NCI-H2081 treated with DMSO at 0.1 percent for 48 hours (cell line): ENCODE measurements around the gene SH3PXD2B.
A peak's percentile ranks its signal among the peaks of the same experiment; 100 is the strongest.
"Not testable (repeated sequence)": the region's sequence is repeated elsewhere in the genome, so short reads cannot be mapped to it uniquely, and the experiment has no call there.

Experiments
- DNase-seq: peaks from one replicate; lab custom pipeline; 2025; lab: John Stamatoyannopoulos, UW

SH3PXD2B gene

DNA sequence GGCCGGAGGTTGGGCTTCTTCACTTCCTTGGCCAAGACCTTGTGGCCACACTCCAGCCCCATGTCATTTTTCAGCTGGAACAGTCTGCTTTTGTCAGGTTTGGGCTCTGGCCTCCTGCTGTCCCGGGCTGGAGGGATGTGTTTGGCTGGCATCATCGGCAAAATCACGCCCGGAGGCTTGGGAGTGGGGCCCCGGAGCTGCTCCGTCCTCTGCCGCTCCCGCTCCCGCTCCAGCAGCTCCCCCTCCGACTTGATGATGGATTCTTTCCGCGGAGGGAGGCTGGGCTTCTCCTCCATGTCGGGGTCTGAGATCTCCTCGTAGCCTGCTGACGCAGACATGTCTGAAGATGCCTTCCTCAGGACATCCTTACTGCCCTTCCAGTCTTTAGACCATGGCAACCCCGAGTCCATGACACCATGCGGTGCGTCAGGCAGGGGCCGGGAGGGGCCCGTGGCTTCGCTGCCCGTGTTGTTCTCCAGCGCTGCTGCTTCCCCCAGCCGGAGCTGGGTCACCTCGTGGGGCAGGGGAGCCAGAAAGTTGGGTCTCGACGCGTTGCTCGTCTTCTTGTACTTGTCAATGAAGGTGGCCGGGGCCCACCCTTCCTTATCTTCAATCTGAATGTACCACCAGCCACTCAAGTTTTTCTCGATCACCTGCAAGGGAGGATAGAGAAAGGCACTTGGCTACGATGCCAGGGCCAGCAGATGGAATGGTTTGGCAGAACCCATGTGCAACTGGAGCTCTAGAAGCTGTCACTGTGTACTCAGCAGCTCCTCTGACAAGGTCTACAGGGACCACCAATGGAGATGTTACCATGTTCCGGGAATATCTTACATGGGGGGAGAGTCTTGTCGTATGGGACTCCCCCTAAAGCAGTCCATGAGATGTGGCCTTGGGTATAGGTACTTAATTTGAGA, 114.8 kb downstream of the SH3PXD2B start:
- no peak for DNase-seq

DNA sequence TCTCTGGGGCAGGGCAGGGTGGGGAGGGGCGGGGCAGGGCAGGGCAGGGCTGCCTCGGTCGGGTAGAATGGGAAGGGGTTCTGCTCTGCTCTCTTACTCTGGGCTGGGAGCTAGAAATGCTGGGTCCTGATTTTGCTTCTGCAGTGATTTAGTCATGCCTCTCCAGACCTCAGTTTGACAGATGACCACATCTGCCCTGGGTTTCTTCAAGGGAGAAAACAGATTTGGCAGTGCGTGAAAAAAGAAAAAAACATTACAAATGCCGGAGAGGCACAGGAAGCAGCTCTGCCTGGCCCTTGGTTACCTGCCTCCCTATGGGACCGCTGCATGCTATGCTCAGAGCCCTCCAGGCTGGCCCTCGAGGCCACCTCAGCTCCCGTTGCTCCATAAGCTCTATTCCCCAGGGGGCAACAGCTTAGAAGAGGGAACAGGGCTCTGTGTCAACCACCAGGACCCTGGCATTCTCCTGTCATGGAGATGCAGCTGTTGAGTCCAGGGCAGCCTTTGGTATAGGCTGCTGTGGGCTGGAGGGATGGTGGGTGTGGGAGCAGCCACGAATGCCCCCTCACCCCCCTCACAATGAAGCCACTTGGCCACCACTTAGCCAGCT, 117.5 kb downstream of the SH3PXD2B start:
- no peak for DNase-seq

DNA sequence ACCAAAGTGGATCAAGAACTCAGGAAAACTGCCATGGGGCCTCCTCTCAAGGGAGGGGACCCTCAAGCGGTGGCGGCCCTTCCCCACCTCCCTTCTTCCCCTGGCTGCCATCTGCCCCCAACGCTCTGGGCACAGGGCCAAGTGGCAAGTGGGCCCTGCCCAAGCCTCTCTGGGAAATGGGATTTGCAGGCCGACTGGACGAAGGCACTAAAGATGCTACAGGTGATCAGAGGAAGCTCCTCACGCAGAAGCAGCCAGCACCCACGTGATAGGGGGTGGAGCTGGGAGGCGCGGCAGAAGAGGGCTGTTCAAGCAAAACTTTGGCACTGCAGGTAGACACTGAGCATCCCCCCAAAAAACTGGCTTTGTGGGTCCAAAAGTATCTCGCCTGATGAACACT, 118.1 kb downstream of the SH3PXD2B start:
- DNase-seq = no peak

DNA sequence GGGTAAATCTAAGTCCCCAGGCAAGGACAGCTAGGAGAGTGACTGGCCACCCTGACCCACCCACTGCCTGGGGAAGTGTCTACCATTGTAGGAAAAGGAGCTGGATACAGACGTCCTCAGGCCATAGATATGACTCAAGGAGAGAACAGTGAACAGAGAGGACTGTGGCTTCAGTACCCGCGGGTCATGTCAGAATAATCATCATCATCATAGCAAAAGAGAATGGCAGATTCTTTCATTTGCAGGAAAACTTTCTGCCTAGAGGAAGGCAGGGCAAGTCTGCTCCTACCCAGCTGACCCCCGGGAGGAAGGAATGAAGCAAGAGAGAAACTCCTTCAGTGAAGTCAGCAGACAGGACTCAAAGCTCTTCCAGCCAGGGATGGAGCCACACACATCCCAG, 118.6 kb downstream of the SH3PXD2B start:
- no peak for DNase-seq

DNA sequence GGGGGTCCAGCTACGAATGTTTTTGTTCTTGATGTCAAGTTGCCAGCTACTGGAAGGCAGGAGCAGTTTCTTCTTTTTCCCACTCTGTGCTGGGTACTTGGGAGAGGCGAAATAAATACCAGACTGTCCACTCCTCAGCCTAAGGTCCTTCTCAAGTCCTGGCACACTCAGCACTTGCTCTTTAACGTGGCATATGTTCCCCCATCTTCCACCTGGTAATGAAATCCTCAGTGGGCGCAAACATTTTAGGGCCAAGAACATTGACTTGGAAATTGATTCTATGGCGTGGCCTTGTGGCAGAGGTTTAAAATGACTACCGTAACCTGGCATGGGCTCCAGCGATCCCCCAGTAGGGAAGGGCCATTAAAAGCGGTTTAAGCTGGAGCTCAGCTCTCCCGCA, 119.7 kb downstream of the SH3PXD2B start:
- DNase-seq = no peak

DNA sequence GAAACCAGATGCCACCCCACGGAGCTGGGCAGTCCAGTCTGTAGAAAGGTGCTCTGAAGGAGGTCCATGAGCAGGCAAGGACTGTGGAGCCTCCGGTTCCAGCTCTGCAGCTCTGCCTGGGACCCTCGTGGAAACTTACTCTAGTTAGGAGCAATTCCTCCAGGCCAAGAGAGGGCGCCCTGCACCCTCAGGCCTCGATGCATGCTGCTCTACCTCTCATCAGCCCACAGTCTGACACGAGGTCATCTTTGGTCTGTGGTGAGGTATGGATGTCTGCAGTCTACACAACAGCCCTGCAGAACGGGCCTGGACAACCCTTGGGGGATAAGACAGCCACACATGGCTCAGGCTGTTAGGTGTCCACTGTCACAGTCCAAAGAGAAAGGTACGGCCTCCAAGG, 120.1 kb downstream of the SH3PXD2B start:
- no peak for DNase-seq

DNA sequence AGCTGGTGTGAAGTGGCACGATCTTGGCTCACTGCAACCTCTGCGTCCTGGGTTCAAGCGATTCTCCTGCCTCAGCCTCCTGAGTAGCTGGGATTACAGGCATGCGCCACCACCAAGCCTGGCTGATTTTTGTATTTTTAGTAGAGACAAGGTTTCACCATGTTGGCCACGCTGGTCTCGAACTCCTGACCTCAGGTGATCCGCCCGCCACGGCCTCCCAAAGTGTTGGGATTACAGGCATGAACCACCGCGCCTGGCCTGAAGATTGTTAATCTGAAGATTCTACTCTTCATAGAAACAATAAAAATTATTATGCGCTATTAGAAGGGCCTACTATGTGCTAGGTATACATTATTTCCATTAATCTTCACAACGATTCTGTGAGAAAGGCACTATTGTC, 127.4 kb downstream of the SH3PXD2B start:
- not testable (repeated sequence) for DNase-seq

DNA sequence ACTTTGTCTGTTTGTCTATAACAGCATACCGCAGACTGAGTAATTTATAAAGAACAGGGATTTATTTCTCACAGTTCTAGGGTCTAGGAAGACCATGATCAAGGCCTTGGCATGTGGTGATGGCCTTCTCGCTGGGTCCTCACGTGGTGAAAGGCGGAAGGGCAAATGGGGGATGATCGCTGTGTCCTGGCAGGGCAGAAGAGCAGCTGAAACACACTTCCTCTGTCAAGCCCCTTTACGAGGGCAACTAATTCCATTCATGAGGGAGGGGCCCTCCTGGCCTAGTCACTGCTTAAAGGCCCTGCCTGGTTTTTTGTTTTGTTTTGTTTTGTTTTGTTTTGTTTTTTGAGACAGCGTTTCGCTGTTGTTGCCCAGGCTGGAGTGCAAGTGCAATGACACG, 128.9 kb downstream of the SH3PXD2B start:
- DNase-seq = no peak

DNA sequence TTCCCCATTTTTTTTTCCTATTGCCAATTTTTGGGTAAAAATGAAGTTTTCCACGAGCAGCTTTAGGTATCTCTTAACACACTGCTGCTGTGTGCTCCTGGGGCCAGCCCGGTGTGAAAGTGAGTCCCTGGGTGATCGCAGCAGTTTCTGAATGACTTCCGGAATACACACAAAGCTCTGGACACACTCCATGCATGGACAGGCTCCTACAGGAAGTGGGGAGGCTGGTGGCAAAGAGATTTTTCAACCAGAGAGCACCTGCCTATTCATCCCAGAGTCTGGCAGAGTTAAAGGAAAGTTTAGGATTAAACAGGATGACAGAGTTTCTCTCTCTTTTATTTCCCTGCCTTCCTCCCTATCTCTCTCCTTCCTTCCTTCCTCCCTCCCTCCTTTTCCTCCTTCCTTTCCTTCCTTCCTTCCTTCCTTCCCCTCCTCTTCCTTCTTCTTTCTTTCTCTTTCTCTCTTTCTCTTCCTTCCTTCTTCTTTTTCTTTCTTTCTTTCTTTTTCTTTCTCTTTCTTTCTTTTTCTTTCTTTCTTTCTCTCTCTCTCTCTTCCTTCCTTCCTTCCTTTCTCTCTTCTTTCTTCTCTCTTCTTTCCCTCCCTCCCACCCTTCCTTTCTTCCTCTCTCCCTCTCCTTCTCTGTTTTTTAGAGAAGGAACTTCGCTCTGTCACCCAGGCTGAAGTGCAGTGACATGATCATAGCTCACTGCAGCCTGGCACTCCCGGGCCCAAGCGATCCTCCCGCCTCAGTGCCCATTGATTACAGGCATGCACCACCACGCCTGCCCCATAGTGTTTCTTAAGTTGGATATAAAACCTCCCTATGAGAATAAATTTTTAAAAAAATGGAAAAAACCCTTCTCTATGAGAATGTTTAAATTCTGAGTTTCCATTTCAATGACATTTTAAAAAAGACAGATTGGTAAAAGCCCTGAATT, 132.0 kb downstream of the SH3PXD2B start:
- peak; percentile 26 for DNase-seq

DNA sequence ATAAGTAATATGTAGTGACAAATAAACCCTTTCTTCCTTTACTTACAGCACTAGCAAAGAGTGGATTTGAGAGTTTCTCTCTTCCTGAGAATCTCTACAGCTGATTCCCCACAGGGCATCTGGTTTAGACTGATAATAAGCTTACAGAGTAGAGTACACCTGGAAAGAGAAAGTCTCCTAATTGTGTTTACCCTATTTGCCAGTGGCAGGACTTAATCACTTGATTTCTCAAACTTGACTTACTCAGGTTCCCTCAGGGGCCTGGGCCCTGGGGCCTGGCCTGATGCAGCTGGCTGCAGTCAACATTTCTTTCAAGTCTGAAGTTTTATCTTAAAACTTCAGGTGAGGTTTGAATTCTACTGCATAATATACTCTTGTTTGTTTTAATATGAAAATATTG, 132.7 kb downstream of the SH3PXD2B start:
- DNase-seq = no peak

DNA sequence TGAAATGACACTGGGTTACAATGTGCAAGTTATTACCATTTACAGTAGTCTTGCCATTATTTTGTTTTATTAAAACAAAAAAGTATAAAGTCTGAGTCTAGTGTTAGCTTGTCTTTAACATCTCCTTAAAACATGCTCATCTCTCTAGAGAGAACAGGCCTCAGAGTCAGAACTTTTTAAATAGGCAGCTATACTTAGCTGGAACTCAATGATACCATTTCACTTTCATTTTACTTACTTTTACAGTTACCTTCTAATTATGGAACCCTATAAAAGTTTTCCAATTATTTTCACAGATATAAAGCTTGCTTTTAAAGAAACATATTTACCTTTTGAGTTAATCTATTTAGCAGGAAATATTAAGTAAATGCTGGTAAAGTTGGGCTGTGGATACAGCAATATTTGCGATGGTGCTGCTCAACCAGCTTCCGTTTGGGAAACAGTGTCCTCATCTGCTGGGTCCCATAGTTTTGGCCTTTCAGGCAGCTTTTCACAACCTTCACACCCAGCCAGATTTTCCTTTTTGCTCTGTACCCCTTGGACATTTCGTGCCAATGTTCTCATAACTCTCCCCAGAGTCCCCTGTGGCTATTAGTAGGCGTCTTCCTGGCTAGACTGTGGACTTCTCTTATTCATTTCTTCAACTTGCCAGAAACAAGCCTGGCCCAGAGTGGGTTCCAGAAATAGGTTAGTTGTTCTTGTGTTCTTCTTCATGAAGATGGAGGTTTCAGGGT, 134.4 kb downstream of the SH3PXD2B start:
- no peak for DNase-seq

DNA sequence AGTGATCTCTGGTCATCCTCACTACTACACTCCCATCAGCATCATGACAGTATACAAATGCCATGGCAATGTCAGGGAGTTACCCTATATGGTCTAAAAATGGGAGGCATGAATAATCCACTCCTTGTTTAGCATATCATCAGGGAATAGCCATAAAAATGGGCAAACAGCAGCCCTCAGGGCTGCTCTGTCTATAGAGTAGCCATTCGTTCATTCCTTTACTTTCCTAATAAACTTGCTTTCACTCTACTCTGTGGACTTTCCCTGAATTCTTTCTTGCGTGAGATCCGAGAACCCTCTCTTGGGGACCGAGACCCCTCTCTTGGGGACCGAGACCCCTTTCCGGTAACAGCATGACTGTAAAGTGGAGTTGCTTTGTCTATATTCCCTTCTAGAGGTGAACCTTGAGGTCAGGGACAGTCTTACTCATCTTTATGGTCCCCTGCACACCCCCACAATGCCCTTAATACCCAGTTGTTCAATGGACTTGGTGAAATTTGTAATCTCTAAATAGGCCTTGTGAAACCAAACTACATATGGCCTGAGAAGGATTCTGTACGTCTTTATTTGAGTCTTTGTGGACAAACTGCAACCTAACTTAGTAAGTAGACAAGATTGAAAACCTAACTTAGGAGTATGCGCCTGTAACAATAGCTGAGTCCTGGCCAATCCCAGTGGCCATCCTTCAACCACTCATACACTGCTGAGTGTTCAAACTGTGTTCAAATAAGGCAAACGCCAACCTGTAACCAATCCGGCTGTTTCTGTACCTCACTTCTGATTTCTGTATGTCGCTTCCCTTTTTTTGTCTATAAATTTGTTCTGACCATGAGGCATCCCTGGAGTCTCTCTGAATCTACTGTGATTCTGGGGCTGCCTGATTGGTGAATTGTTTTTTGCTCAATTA, 138.5 kb downstream of the SH3PXD2B start:
- no peak for DNase-seq

DNA sequence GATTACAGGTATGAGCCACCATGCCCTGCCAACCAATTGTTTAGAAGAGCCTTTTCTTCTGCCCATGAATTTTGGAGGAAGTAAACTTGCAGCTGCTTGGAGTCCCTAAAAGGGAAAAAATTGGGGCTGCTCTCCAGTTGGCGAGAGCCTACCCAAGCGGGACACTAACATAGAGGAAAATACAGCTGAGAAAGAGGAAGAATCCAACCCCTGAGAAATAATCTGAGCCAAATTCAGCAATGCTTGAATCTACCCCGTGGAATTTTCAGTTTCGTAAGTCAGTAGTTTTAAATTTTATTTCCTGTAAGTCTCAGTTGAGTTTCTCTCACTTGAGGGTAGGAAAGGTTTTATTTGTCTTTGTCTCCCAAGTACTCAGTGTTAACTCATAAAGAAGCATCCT, 140.4 kb downstream of the SH3PXD2B start:
- no peak for DNase-seq

DNA sequence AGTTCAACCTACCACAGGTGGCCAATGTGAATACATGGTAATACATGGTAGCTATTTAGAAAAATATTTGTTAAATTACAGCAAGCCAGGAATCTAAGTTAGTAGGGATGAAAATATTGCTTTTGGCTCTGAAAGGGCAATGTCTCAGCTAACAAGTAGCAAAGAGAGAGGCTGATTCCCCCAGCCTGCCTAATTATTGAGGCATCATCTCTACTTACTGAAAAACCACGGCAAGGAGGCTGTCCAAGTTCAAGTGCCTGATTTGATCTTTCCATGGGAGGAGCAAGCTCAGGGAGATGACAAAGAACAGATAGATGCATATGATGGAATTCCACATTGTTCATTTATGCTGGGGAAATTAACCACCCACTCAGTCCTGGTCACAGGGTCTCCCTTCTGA, 142.0 kb downstream of the SH3PXD2B start:
- DNase-seq = no peak

DNA sequence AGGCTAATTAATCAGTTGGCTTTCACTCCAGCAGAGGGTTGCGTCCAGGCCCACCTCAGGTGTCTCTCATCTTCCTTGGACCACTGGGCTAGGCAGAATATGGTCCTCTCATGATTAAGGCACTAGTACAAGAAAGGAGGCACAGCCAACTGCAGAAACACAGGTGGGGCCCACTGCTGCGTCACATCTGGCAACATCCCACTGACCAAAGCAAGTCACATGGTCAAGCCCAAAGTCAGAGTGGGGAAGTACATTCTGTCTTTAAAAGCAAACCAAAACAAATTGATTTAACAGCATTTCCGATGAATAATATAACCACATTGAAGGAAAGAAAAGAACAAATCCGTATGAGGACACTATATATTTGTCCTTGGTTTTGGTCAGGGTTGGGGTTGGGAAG, 142.7 kb downstream of the SH3PXD2B start:
- no peak for DNase-seq

DNA sequence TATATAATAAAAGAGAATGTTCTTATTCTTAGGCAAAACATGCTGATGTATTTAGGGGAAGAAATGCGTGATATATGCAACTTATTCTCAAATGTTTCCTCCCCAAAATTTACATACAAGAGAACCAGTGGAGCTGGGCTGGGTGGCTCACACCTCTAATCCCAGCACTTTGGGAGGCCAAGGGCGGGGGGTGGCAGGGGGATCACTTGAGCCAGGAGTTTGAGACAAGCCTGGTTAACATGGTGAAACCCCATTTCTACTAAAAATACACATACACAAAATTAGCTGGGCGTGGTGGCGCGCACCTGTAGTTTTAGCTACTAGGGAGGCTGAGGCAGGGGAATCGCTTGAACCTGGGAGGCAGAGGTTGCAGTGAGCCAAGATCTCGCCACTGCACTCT, 143.3 kb downstream of the SH3PXD2B start:
- no peak for DNase-seq

DNA sequence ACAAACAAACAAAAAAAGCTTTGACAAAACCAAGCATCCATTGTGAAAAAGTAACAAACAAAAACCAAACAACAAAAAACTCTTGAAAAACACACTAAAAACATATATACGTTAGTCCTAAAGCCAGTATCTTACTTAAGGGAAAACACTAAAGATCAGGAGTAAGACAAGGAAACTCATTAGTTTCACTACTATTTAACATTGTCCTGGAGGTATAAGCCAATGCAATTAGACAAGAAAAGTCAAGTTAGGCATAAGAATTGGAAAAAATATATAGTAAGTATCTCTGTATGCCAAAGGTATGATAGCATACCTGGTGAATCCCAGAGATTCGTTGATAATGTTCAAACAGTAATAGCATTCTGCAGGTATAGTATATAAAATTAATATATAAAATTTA, 148.9 kb downstream of the SH3PXD2B start:
- DNase-seq = no peak

DNA sequence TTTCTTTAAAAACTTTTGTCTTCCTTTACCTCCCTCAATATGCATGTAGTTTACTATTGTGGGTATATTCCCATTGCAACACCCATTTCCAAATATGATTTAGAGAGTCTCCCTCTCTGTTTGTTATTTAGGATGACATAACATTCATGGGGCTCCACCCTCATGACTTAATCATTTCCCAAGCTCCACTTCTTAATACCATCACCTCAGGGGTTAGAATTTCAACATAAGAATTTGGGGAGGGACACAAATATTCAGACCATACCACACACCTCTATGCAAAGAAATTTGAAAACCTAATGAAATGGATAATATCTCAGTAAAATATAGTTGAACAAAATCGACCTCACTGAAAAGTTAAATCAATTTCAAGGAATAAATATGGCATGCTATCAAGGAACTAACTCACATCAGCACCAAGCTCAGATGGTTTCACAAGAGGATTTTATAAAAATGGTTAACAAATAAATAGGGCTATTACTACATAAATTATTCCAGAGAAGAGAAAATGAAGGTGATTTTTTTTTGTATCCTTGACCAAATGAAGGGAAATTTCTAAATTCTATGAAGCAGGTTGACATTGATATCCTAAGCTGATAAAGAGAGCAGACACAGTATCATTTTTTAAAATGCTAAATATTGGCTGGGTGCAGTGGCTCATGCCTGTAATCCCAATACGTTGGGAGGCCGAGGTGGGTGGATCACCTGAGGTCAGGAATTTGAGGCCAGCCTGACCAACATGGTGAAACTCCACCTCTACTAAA, 150.6 kb downstream of the SH3PXD2B start:
- no peak for DNase-seq

DNA sequence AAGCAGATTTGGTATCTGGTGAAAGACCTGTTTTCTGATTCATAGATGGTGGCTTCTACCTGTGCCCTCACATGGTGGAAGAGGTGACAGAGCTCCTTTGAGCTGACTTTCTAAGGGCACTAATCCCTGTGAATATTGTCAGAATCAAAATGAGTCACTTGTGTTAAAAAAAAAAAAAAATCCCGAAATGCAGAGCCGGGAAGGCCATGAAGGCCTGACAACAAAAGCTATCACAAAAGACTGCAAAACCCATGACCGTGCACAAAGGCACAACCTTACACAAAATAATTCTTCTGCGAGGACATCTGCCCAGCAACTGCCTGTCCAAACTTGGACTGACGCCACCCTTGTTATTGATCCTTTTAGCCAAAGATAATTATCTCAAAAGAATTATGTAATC, 151.2 kb downstream of the SH3PXD2B start:
- no peak for DNase-seq
